HG02840 (cell line): ENCODE measurements around the gene DAAM2.

Experiments used
- ATAC-seq: cut with Tn5 transposase; IDR thresholded peaks from one replicate; pipeline ENCODE4 v1.9.1; 2021; ENCODE audit warnings: mild to moderate bottlenecking, moderate library complexity, moderate number of reproducible peaks; ENCODE audit not compliant: unreplicated experiment, low FRiP score

DAAM2 gene

GRCh38 chr6:39903656-39904055 is 111.5 kb downstream of the DAAM2 start:
- no peak for ATAC-seq

- ATAC-seq = no peak
Observed at GRCh38 chr6:39904946-39905639, 112.9 kb downstream of the DAAM2 start.

- ATAC-seq = no peak
Observed at GRCh38 chr6:39905640-39905975, 113.4 kb downstream of the DAAM2 start.

- ATAC-seq = no peak
Observed at GRCh38 chr6:39906318-39906761, 114.2 kb downstream of the DAAM2 start.

DNA sequence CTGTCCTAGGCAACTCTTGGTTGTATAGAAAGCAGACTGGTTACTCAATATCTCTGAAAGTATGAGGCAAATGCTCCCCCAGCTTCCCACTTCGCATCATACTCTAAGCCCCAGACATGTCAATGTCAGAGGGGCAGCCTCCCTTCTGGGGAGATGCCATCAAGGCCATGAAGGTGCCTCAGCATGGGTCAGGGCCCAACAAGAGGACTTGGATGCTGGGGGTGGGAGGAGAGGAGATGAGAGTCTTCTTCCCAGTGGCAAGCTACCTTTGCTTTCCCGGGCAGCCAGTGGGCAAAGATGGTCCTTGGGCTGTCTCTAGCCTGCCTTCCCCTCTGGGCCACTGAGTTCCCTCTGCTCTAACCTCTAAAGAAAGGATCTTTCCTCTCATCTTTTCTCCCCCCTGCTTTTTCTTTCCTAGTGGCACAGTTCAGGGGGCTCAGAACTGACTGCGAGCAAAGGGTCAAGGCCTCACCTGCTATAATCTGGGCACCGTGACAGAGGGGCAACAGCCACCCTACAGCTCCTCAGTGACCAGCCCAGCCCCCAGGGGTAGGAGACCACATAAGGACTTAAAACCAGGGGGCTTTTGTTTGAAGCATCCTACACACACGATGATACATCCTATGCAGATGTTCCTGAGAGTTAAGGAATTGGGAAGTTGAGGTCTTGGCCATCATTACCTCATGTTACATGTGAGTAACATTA is 115.8 kb downstream of the DAAM2 start:
- no peak for ATAC-seq

DNA sequence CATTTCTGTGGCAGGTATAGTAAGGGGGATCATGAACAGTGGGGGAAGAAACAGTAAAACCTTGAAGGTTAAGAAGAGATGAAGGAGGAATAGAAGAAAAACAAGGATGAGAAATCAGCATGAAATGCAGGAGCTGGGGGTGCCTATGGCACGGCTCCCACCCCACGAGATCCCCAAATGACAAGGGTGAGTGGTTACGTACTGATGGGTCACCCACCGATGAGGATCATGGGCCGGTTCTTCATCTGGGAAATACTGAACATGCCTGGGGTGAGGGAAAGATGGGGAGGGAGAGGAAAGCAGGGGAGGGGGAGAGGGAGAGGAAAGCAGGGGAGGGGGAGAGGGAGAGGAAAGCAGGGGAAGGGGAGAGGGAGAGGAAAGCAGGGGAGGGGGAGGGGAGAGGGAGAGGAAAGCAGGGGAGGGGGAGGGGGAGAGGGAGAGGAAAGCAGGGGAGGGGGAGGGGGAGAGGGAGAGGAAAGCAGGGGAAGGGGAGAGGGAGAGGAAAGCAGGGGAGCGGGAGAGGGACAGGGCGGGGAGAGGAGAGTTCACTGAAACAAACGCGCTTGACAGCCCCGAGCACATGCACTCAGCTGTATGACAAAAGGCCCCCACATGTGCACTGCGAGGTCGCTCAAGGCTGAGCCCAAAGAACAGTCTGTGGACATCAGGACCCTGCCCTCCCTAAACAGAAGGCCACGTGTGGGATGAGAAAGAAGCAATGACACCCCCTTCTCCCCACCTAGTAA is 116.8 kb downstream of the DAAM2 start:
- no peak for ATAC-seq

- ATAC-seq = no peak
Observed at GRCh38 chr6:39909701-39910100, 117.5 kb downstream of the DAAM2 start.

DNA sequence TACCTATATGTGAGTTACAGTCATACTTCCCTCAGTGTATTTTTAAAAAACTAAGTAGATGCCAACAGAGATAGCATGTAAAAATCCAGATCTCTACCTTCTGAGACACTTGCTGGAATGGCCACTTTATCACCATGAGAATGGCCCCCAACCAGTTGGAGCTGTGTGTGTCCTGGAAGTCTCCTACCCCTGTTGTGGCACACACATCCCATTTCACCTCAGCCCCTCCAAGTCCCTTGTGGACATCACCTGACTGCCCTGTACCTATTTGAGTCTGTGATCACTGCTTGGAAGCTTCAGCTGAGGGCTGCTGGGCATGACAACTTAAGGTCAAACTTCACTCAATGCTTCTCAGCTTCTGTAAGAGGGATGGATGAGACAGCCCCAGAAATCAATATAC is 118.0 kb downstream of the DAAM2 start:
- no peak for ATAC-seq

- ATAC-seq = no peak
Observed at GRCh38 chr6:39910744-39911143, 118.6 kb downstream of the DAAM2 start.

- ATAC-seq = no peak
Observed at GRCh38 chr6:39911513-39912125, 119.4 kb downstream of the DAAM2 start.

DNA sequence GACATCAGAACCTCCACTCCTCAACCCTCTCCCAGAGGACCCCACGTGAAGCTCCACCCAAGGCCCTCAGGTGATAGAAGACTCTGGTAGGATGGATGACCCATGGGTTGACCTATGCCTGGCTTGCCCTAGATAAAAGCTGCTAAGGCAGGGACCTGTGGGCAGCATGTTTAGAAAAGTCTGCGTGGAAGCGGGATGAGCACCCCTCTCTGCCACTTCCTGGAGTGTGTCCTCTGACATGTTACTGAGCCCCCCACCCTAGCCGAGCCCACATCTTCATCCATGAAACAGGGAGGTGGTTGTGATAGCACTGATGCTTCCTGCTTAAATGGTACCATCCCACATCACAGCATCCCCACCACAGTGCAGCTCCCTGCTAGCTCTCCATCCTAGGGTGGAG is 120.3 kb downstream of the DAAM2 start:
- ATAC-seq = no peak

GRCh38 chr6:39913391-39913916 is 121.3 kb downstream of the DAAM2 start:
- ATAC-seq = no peak

GRCh38 chr6:39914239-39914638 is 122.1 kb downstream of the DAAM2 start:
- no peak for ATAC-seq

DNA sequence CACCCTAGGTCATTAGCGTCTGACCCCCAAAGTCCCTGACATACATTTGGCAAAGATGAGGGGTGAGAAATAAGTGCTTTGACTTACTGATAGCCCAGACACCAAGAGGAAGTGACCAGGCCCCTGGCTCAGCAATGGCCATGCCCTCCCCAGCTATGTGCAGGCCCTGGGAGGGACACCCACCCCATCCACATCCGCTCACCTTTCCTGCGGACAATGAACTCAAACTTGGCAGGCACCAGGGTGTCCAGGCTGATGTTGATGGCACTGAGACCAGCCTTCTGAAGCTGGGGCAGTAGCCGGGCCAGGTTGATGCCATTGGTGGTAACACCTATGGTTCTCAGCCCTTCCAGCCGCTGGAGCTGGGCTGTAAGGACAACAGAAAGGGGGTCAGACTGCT is 123.7 kb downstream of the DAAM2 start:
- ATAC-seq = no peak

DNA sequence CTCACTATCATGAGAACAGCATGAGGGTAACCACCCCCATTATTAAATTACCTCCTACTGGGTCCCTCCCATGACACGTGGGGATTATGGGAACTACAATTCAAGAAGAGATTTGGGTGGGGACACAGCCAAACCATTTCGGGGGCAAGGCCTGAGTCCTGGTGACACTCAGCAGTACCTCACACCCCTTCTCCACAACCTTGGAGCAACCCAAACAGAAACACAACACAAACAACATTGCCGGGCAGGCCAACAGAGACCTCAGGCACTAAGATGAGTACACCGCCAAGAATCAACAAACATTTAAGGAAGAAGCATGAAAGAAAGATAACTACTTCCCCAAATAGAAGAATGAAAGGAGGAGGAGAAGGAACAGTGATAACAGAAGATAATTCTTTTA is 125.2 kb downstream of the DAAM2 start:
- ATAC-seq = no peak

GRCh38 chr6:39917981-39918380 is 125.8 kb downstream of the DAAM2 start:
- no peak for ATAC-seq

- no peak for ATAC-seq
Observed at GRCh38 chr6:39918831-39919230, 126.7 kb downstream of the DAAM2 start.

DNA sequence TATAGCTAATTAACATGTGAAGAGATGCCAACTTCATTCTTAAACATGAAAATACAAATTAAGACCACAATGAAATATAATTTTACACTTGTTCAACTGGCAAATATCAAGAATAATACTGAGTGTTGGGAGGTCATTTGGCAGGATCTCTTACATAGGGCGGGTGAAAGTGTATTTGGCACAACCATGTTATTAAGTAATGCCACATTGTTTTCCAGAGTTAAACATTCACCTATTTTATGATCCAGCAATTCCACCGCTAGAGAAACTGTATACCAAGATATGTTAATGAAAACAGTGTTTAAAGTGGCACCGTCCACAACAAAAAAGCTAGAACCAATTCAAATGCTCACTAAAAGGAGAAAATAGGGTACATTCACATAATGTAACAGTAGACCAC is 128.0 kb downstream of the DAAM2 start:
- ATAC-seq = no peak

DNA sequence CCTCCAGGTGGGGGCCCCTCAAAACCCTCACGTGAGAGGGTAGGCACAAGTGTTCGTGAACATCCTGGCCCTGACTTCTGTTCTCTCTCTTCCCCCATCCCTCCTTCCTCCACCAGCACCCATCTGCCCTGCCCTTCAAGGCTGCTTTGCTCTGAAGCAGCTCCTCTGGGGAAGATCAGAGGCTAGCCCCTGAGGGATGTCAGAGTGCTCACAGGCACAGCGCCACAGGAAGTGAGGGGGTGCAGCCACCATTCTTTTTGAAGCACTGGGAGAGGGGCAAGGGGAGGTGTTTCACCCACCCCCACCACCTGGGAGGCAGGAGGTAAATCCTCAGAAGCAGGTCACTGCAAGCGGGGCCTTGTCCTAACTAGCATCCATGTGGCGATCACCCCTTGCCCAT is 130.6 kb downstream of the DAAM2 start:
- no peak for ATAC-seq

DNA sequence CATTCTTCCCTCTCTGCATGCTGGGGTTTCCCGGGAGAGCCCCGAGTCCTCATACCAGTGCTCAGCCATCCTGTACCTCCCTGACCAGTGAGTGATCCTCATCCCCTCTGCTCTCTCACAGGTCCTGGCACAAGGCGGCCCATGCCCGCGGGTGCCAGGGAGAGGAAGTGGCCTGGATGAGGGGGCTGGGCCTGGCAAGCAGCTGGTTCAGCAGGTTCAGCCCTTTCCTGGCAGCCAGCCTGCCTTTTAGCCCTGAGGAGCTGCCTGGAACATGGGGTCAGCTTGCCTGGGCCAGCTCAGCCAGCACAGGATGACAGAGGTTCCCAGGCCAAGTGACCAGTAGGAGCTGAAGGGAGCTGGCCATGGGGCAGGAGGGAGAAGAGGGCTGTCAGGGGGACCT is 131.2 kb downstream of the DAAM2 start:
- no peak for ATAC-seq

- no peak for ATAC-seq
Observed at GRCh38 chr6:39923861-39924260, 131.7 kb downstream of the DAAM2 start.
